HL-60 (cell line): ENCODE data around the gene SLC6A7.

Experiments
- GABPA ChIP-seq: IDR thresholded peaks from 2 replicates; pipeline ENCODE4 v1.6.1; 2012; ENCODE audit warnings: low read depth
- TF ChIP-seq, protein P1 (sequence below): IDR thresholded peaks from one replicate; pipeline ENCODE4 v1.5.1; 2011; ENCODE audit warnings: low read length, control low read depth, inconsistent platforms; ENCODE audit not compliant: insufficient read depth

DNA sequence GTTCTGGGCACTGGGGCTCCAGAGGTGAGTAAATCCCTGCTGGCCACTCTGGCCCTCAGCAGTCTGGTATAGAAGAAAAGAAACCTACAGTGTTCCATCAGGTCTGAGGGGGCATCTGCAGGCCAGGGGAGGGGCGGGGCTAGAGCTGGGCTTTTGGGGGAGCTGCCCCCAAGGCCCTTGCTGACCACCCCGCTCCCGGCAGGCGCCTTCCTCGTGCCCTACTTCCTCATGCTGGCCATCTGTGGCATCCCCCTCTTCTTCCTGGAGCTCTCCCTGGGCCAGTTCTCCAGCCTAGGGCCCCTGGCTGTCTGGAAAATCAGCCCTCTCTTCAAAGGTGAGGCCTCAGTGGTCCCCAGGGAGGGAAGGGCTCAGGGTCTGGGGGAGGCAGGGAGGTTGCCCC is 6.7 kb downstream of the SLC6A7 start:
- TF ChIP-seq, protein P1, sequence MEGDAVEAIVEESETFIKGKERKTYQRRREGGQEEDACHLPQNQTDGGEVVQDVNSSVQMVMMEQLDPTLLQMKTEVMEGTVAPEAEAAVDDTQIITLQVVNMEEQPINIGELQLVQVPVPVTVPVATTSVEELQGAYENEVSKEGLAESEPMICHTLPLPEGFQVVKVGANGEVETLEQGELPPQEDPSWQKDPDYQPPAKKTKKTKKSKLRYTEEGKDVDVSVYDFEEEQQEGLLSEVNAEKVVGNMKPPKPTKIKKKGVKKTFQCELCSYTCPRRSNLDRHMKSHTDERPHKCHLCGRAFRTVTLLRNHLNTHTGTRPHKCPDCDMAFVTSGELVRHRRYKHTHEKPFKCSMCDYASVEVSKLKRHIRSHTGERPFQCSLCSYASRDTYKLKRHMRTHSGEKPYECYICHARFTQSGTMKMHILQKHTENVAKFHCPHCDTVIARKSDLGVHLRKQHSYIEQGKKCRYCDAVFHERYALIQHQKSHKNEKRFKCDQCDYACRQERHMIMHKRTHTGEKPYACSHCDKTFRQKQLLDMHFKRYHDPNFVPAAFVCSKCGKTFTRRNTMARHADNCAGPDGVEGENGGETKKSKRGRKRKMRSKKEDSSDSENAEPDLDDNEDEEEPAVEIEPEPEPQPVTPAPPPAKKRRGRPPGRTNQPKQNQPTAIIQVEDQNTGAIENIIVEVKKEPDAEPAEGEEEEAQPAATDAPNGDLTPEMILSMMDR: no peak
- no peak for TF ChIP-seq GABPA
